Upper lobe of right lung (tissue), 1 donor: Measurements from ENCODE around the gene CYP4F11. TPM values are rescaled to one million over a fixed set of nuclear protein-coding genes. Genes with fewer than 3 reads are reported as not detected.
"Not testable (repeated sequence)": the region's sequence is repeated elsewhere in the genome, so short reads cannot be mapped to it uniquely, and the experiment has no call there.

Experiments
- ATAC-seq: fragments of 200-7000 bp; cut with Tn5 transposase; one replicate; pipeline ENCODE4 v1.9.1; 2020; ENCODE audit warnings: mild to moderate bottlenecking, moderate library complexity
- DNase-seq: peaks from one replicate; pipeline ENCODE4 v3.0.0-alpha.2; 2020
- H3K27ac ChIP-seq: fragments of 200-600 bp; one replicate; pipeline ENCODE4 v1.8.0; 2022
- H3K27me3 ChIP-seq: fragments of 200-600 bp; one replicate; pipeline ENCODE4 v1.8.0; 2022; ENCODE audit warnings: mild to moderate bottlenecking
- H3K36me3 ChIP-seq: fragments of 200-600 bp; one replicate; pipeline ENCODE4 v1.8.0; 2022
- H3K4me1 ChIP-seq: fragments of 200-600 bp; one replicate; pipeline ENCODE4 v1.8.0; 2022
- H3K4me3 ChIP-seq: fragments of 200-600 bp; one replicate; pipeline ENCODE4 v1.8.0; 2022; ENCODE audit warnings: mild to moderate bottlenecking
- H3K9me3 ChIP-seq: fragments of 200-600 bp; one replicate; pipeline ENCODE4 v1.8.0; 2022
- CTCF ChIP-seq: fragments of 200-600 bp; IDR thresholded peaks from one replicate; pipeline ENCODE4 v1.8.0; 2022; ENCODE audit warnings: antibody characterized with exemption
- intact Hi-C: fragments of 100-400 bp; cut with DNase I; formaldehyde crosslinking; loops from one replicate; pipeline ENCODE4 v1.11.0; 2022
- long read RNA-seq: library from polyadenylated mRNA; unstranded; transcript quantifications from one replicate; pipeline ENCODE4 v2.0.0, GENCODE V29; 2021
- total RNA-seq: library from RNA; stranded (reverse); fragmentation: NEBNext Ultra II Directional; extraction: Animal tissue kit (Norgen Biotek cat#: 25700); gene quantifications from one replicate; pipeline ENCODE4 v1.2.1, GENCODE V29; 2021
- donor health status: DM: no; HTN: yes; CAD: no; lungs with severe emphysema.

Gene CYP4F11
- 3.5 TPM for total RNA-seq
- long read RNA-seq, partial matches to known transcripts, result 1 of 2 reads
- long read RNA-seq, other reads (novel, unspliced or antisense), result 0 of 2 reads

- DNase-seq (peak; percentile 92), ATAC-seq (peak; percentile 87)
- no peak for TF ChIP-seq CTCF
- no peaks in the 10 kb centered on the region for H3K36me3 ChIP-seq
- H3K27me3 ChIP-seq, result no peaks in the 10 kb centered on the region
- H3K4me1 ChIP-seq, result peaks cover 7% of the 10 kb centered on the region
- intact Hi-C loops, result no loop called here
- no peak within 1 kb of the TSS for H3K4me3 ChIP-seq
- H3K27ac ChIP-seq, result peak within 1 kb of the TSS; percentile 25
- no peaks in the 10 kb centered on the region for H3K9me3 ChIP-seq
Measured at GRCh38 chr19:15934332-15935078, at the start of gene CYP4F11. TSS of gene CYP4F11 (minus strand) at chr19:15934529. CDS start at chr19:15934408, 121 bp downstream.

- H3K4me1 ChIP-seq, result no peaks in the 10 kb centered on the region
- no peak overlapping the region for H3K4me3 ChIP-seq
- no peaks in the 10 kb centered on the region for H3K36me3 ChIP-seq
- H3K27me3 ChIP-seq, result peaks cover 7% of the 10 kb centered on the region
- peaks cover 12% of the 10 kb centered on the region for H3K9me3 ChIP-seq
- no peak overlapping the region for H3K27ac ChIP-seq
- TF ChIP-seq CTCF, result no peak
- DNase-seq, result no peak
- intact Hi-C loops, result no loop called here
- no peak for ATAC-seq
Measured at GRCh38 chr19:15979293-15979692, 45.0 kb upstream of the CYP4F11 start.

GRCh38 chr19:15977690-15978089, 43.4 kb upstream of the CYP4F11 start:
- Histone ChIP-seq H3K4me3 (no peak overlapping the region), H3K4me1 (no peaks in the 10 kb centered on the region), H3K36me3 (no peaks in the 10 kb centered on the region), H3K27me3 (peaks cover 7% of the 10 kb centered on the region), H3K27ac (no peak overlapping the region), H3K9me3 (peaks cover 8% of the 10 kb centered on the region)
- TF ChIP-seq CTCF, result no peak
- intact Hi-C loops, result no loop called here
- DNase-seq (no peak), ATAC-seq (no peak)

- Histone ChIP-seq H3K36me3 (no peaks in the 10 kb centered on the region), H3K9me3 (peaks cover 3% of the 10 kb centered on the region), H3K4me1 (no peaks in the 10 kb centered on the region), H3K27me3 (peaks cover 7% of the 10 kb centered on the region), H3K4me3 (no peak overlapping the region), H3K27ac (no peak overlapping the region)
- intact Hi-C loops, result no loop called here
- DNase-seq (no peak), ATAC-seq (no peak)
- TF ChIP-seq CTCF, result no peak
Measured at GRCh38 chr19:15976836-15977689, 42.7 kb upstream of the CYP4F11 start.

GRCh38 chr19:15974856-15975255, 40.5 kb upstream of the CYP4F11 start:
- DNase-seq (no peak), ATAC-seq (no peak)
- H3K36me3 ChIP-seq, result no peaks in the 10 kb centered on the region
- no peak overlapping the region for H3K27ac ChIP-seq
- H3K4me3 ChIP-seq, result no peak overlapping the region
- intact Hi-C loops, result no loop called here
- no peak for TF ChIP-seq CTCF
- peaks cover 6% of the 10 kb centered on the region for H3K27me3 ChIP-seq
- no peaks in the 10 kb centered on the region for H3K4me1 ChIP-seq
- H3K9me3 ChIP-seq, result no peaks in the 10 kb centered on the region

- intact Hi-C loops, H3K27ac ChIP-seq, H3K27me3 ChIP-seq, ATAC-seq, H3K4me3 ChIP-seq, H3K9me3 ChIP-seq, H3K36me3 ChIP-seq, H3K4me1 ChIP-seq, DNase-seq: not testable (repeated sequence)
Measured at GRCh38 chr19:15972043-15972442, 37.7 kb upstream of the CYP4F11 start.
